DND-41 (cell line): Measurements from ENCODE around the gene GRIP2.

Experiments
- ATAC-seq: fragments of 200-7000 bp; cut with Tn5 transposase; 3 replicates; pipeline ENCODE4 v1.9.1; 2021; ENCODE audit warnings: low read depth; ENCODE audit not compliant: insufficient read depth
- DNase-seq: peaks from one replicate; pipeline ENCODE4 v3.0.0-alpha.2; 2020
- H2AFZ ChIP-seq: 2 replicates; pipeline ENCODE4 v1.6.0; 2012; ENCODE audit warnings: low read depth, low read length
- H3K27ac ChIP-seq: 2 replicates; pipeline ENCODE4 v1.5.1; 2012; ENCODE audit warnings: low read length, inconsistent platforms
- H3K27me3 ChIP-seq: fragments of 200-600 bp; sonication (generic); 2 replicates; pipeline ENCODE4 v1.6.0; 2012; ENCODE audit warnings: low read length, mild to moderate bottlenecking, inconsistent platforms; ENCODE audit not compliant: insufficient read depth, poor library complexity
- H3K36me3 ChIP-seq: 2 replicates; pipeline ENCODE4 v1.5.1; 2012; ENCODE audit warnings: low read length, inconsistent platforms; ENCODE audit not compliant: insufficient read depth
- H3K4me1 ChIP-seq: 2 replicates; pipeline ENCODE4 v1.5.1; 2012; ENCODE audit warnings: mild to moderate bottlenecking, low read length; ENCODE audit not compliant: insufficient read depth
- H3K4me2 ChIP-seq: 2 replicates; pipeline ENCODE4 v1.6.0; 2012; ENCODE audit warnings: mild to moderate bottlenecking, moderate library complexity, low read length, inconsistent platforms; ENCODE audit not compliant: insufficient read depth
- H3K4me3 ChIP-seq, 2 experiments: fragments of 200-600 bp in 1 of 2; shearing (Covaris generic) in 1 of 2; 2 replicates each; pipeline ENCODE4 v1.5.1; 2012 to 2016; ENCODE audit warnings: inconsistent platforms in 2 of 2, low read length in 2 of 2, mild to moderate bottlenecking in 2 of 2, low read depth in 1 of 2, moderate library complexity in 1 of 2
- H3K79me2 ChIP-seq: 2 replicates; pipeline ENCODE4 v1.6.0; 2012; ENCODE audit warnings: low read length, inconsistent platforms; ENCODE audit not compliant: insufficient read depth
- H3K9ac ChIP-seq: 2 replicates; pipeline ENCODE4 v1.6.0; 2012; ENCODE audit warnings: low read depth, mild to moderate bottlenecking, inconsistent platforms, low read length, moderate library complexity
- H3K9me3 ChIP-seq: 2 replicates; pipeline ENCODE4 v1.5.1; 2012; ENCODE audit warnings: low read length, moderate library complexity, mild to moderate bottlenecking, inconsistent platforms; ENCODE audit not compliant: insufficient read depth, severe bottlenecking
- H4K20me1 ChIP-seq: 2 replicates; pipeline ENCODE4 v1.6.0; 2012; ENCODE audit warnings: low read length; ENCODE audit not compliant: insufficient read depth
- CTCF ChIP-seq: IDR thresholded peaks from 2 replicates; pipeline ENCODE4 v1.5.1; 2012; ENCODE audit warnings: borderline replicate concordance, low read length, moderate library complexity, mild to moderate bottlenecking; ENCODE audit not compliant: poor library complexity, severe bottlenecking; ENCODE audit errors: extremely low read depth
- EZH2 ChIP-seq: IDR thresholded peaks from 3 replicates; pipeline ENCODE4 v1.6.1; 2012; ENCODE audit warnings: borderline replicate concordance, low read depth, mild to moderate bottlenecking, moderate library complexity, low read length, inconsistent platforms; ENCODE audit not compliant: severe bottlenecking

Gene GRIP2

GRCh38 chr3:14548321-14548729 lies 8.2 kb upstream of the GRIP2 start:
- DNase-seq: peak; percentile 63
- no peak overlapping the region for H3K27ac ChIP-seq
- H3K79me2 ChIP-seq: no peaks in the 10 kb centered on the region
- H3K4me3 ChIP-seq: no peak overlapping the region
- H4K20me1 ChIP-seq: no peaks in the 10 kb centered on the region
- ATAC-seq: peak; percentile 96
- no peaks in the 10 kb centered on the region for H3K9me3 ChIP-seq
- no peak for TF ChIP-seq EZH2
- TF ChIP-seq CTCF: peak; percentile 77
- H3K4me1 ChIP-seq: no peaks in the 10 kb centered on the region
- peaks cover 24% of the 10 kb centered on the region for H3K27me3 ChIP-seq
- no peaks in the 10 kb centered on the region for H3K36me3 ChIP-seq
- H3K9ac ChIP-seq: no peak overlapping the region
- no peak overlapping the region for H2AFZ ChIP-seq
- H3K4me2 ChIP-seq: no peak overlapping the region

GRCh38 chr3:14547693-14548092 lies 7.6 kb upstream of the GRIP2 start:
- Histone ChIP-seq H3K79me2 (no peaks in the 10 kb centered on the region), H2AFZ (no peak overlapping the region), H3K36me3 (no peaks in the 10 kb centered on the region), H3K4me1 (no peaks in the 10 kb centered on the region), H3K27me3 (peaks cover 24% of the 10 kb centered on the region), H4K20me1 (no peaks in the 10 kb centered on the region), H3K9me3 (no peaks in the 10 kb centered on the region), H3K4me3 (no peak overlapping the region), H3K4me2 (no peak overlapping the region), H3K9ac (no peak overlapping the region), H3K27ac (no peak overlapping the region)
- ATAC-seq (no peak), DNase-seq (no peak)
- TF ChIP-seq CTCF (no peak), EZH2 (no peak)

- TF ChIP-seq EZH2 (no peak), CTCF (no peak)
- no peak for ATAC-seq
- Histone ChIP-seq H3K27ac (no peak overlapping the region), H3K4me2 (no peak overlapping the region), H3K36me3 (no peaks in the 10 kb centered on the region), H3K9me3 (no peaks in the 10 kb centered on the region), H2AFZ (no peak overlapping the region), H3K9ac (no peak overlapping the region), H3K4me1 (no peaks in the 10 kb centered on the region), H4K20me1 (no peaks in the 10 kb centered on the region), H3K79me2 (no peaks in the 10 kb centered on the region), H3K4me3 (no peak overlapping the region), H3K27me3 (peaks cover 24% of the 10 kb centered on the region)
- no peak for DNase-seq
Observed at GRCh38 chr3:14546041-14546440, 5.9 kb upstream of the GRIP2 start.

- DNase-seq (no peak), ATAC-seq (no peak)
- no peaks in the 10 kb centered on the region for H3K4me1 ChIP-seq
Observed at GRCh38 chr3:14545251-14545635, 5.1 kb upstream of the GRIP2 start.

More at GRCh38 chr3:14545251-14545635, 5.1 kb upstream of the GRIP2 start:
- no peak for TF ChIP-seq EZH2
- no peak for TF ChIP-seq CTCF
- H2AFZ ChIP-seq: no peak overlapping the region
- H3K4me3 ChIP-seq: no peak overlapping the region
- no peaks in the 10 kb centered on the region for H3K9me3 ChIP-seq
- H3K27me3 ChIP-seq: peaks cover 24% of the 10 kb centered on the region
- no peaks in the 10 kb centered on the region for H4K20me1 ChIP-seq
- H3K4me2 ChIP-seq: no peak overlapping the region
- H3K36me3 ChIP-seq: no peaks in the 10 kb centered on the region
- no peak overlapping the region for H3K9ac ChIP-seq
- H3K79me2 ChIP-seq: no peaks in the 10 kb centered on the region
- H3K27ac ChIP-seq: no peak overlapping the region
